RCC 7860 (cell line): Measurements from ENCODE around the gene ETV7.
A peak's percentile ranks its signal among the peaks of the same experiment; 100 is the strongest.

Source experiments
- DNase-seq: peaks from one replicate; pipeline ENCODE4 v3.0.0-alpha.2; 2015; ENCODE audit warnings: low spot score
- FAIRE-seq: peaks from 2 replicates; lab custom pipeline; 2012; peaks lifted over from hg19 to GRCh38; lab: Jason Lieb, UNC

The ETV7 gene

DNA sequence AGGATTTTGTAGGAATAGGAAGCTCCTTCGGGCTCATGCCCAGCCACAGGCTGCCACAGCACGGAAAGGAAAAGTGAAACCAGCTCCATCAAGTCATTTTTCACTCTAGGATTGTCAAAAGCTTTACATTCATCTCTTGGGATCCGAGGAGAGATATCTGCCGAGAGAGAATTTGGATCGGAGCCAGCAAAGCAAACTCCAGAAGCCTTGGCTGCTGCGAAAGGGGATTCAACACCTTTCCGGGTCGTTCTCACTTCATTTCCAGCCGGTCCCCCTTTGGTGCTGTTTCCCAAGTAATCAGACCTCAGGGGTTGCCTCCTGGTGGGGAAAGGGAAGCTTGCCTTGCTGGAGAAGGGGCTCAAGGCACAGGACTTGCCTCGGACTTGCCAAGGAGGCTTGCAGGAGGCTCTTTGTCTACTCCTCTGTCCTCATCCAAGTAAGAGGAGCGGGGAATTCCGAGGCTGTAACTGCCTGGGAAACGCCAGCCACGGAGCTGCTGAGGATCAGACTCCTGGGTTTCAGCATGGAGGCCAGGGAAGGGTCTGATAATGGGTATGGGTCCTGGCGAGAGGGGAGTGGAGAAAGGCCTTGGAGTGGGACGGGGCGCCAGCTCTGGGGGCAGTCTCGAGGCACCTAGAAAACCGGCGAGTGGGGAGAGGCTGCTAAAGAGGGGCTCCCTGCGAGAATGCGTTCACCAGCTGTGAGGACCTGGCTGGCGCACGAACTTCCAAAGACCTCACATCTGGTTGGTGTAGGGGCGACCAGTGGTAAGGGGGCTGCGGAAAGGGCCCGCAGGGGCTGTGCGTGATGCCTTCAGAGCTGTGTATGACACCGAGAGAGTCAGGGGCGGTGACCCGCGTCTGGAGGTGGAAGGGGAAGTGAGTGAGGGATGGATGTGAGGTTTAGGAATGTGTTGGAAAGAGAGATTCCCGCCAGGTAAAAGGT is 702 bp downstream of the ETV7 start:
- DNase-seq (peak; percentile 54), FAIRE-seq (no peak)

DNA sequence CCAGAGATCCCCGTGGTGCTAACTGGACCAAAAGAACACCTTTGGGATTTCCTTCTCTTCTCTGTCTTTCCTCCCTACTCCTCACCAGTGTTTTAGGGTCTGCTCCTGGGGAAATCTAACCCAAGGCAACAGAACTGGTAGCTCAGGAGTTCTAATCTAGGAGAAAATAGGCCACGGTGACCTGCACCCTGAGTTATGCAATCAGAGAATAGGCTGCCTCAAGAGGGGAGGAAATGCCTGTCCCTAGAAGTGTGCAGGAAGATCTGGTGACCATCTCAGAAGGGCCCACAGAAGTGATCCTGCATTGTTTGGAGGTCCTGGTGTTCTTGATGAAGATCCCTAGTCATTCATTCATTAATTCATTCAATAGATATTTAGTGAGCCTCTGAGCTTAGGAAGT is 3.4 kb downstream of the ETV7 start:
- DNase-seq (no peak), FAIRE-seq (no peak)

DNA sequence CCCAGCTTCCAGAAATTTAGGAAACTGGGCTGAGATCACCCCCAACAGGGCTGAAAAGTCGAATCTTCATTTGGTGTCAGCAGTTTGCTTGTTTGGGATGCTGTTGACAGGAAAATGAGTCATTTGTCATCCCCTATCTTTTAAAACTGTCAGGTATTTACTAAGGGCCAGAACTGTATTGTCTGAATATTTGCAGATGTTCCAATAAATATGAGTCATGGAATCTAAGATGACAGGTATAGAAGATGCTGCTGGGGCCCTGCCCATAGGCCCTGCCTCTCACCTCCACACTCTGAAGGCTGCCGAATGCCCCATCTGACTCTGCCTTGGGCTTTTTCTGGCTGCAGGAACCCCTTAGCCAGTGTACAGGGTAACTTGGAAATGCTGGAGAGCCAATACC is 3.9 kb downstream of the ETV7 start:
- FAIRE-seq = no peak
- DNase-seq = no peak

DNA sequence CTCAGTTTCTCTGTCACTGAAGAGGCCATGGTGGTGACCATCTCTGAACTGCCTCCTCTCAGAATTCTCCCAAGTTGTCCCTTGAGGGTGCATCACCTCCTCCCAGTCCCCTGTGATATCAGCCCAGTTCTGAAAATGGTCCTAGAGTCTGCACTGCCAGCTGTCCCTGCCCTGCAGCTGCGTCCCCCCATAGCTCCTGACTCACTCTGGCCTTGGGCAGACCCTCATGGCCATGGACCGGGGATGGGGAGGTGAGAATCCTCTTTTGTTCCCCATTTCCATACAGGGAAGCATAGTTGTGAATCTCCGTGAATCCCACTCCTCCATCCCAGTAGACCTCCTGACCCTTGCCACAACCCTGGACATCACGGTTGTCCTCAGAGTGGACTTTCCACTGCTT is 4.5 kb downstream of the ETV7 start:
- no peak for DNase-seq
- FAIRE-seq = no peak

DNA sequence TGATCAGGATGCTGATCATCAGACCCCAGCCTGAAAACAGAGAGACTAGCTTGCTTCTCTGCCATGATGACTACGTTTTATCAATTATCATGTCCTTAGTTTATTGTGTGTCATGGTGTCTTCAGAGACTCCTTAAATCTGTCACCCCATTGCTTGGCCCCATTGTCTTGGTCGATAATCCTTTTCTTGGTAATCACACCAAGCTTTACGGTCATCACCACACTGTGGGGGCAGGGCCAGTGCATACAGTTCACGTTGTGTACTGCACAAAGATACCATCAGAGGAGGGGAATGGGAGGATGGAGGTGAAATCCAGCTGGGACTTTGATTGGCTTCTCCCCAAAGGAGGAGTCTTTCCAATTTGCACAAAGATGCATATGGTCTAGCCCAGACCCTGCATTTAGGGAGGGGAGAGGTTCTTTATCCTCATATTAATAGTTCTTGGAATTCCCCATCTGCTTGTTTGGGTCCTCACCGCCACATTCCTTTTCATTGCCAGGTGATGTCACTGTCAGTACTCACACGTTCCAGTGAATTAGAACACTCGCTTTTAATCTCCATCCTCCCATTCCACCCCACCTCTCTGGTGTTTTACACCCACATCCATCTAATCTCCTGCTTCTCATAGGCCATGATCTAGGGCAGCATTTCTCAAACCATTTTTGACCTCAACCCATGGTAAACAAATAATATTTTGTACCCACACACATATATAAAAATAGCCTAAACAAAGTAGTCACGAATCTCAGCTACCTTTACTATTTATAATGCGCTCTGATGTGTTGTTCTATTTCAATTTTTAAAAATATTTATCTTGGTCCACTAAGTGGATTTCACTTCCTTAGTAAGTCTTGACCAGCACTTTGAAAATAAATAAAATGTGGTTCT is 5.7 kb downstream of the ETV7 start:
- no peak for DNase-seq
- FAIRE-seq = no peak

DNA sequence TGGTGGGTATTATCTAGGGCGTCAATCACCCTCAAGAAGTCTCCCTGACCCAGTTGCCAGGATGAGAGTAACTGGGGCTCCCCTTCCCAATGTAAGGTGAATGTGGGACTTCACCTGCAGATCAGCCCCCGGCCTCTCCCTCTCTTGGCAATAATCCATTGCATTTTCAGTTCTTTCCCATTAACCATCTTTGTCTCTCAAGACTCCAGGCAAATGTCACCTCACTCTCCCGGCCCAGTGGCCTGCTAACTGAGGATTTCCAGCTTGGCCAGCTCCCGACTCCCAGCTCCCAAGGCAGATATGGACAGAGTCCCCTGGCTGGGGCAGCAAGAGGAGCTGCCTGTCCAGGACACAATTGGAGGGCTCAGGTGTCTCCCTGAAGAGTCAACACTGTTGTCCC is 7.3 kb downstream of the ETV7 start:
- DNase-seq = no peak
- FAIRE-seq = no peak

DNA sequence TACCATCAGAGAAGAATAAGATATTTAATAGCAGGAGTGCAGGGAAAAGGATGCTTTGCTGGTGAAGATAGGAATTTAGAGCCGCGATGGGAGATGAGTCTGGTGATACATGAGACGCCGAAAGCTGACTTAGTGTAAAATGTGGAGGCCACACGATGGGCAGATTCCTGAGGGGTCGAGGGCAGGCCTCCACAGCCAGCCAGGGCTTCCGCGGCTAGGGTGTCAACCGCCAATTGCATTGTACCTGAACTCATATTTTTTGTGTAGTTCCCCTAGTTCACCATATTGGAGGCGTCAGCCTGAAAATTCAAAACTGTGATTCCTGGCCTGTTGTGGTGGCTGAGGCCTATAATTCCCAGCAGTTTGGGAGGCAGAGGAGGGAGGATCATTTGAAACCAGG is 8.5 kb downstream of the ETV7 start:
- no peak for DNase-seq
- FAIRE-seq = no peak

DNA sequence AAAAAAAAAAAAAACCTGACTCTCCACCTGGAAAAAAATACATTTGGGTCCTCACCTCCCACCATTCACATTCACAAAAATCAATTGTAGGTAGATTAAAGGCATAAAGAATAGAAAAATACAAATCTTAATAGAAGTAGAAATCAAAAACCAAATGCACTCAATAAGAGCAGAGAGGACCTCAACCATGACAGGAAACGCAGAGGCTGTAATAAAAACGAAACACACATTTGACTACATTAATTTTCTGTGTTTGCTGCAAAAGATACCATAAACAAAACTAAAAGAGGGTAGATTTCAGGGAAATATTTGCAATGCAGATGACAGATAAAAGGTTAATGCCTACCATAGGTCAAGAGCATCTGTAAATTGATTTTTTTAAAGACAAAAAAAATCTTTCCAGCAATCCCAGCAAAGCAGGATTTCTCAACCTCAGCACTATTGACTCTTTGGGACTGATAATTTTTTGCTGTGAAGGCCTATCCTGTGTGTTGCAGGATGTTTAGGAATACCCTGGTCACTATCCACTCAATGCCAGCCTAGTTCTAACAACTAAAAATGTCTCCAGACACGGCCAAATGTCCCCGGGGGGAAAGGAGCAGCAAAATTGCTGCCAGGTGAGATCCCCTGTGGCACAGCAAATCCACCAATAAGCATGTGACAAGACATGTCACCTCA is 9.1 kb downstream of the ETV7 start:
- FAIRE-seq (no peak), DNase-seq (no peak)

DNA sequence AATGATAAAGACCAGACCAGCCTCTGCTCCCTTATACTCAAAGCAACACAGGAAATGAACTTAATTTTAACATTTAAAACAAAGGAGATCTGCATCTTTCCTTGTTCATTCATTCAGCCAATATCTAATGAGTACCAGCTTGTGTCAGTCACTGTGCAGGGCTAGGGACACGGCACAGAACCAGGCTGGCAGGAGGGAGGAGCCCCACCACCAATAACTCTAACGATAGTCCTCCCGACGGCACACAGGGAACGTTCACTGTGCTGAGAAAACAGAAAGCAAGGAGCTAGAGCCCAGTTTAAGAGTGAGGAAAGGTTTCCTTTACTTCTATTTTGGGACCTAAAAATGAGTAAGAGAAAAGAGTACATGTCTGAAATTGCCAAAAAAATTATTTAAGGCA is 9.9 kb downstream of the ETV7 start:
- DNase-seq (no peak), FAIRE-seq (no peak)

DNA sequence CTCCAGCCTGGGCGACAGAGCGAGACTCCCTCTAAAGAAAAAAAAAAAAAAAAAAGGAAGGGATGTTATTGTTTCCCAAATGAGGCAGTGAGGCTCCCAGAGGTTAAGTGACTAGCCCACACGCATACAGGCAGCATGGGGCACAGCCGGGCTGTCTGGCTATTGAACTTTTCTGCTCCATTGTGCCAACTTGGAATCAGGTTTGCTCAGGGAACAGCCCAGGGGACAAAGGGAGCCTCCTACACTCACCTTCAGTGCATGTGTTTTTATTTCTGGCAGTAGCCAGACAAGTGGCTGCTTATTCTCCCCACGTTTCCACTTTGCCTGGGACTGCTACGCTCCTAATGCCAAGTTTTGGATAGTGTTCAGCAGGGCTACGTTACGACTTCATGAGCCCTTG is 10.7 kb downstream of the ETV7 start:
- no peak for FAIRE-seq
- DNase-seq = no peak

DNA sequence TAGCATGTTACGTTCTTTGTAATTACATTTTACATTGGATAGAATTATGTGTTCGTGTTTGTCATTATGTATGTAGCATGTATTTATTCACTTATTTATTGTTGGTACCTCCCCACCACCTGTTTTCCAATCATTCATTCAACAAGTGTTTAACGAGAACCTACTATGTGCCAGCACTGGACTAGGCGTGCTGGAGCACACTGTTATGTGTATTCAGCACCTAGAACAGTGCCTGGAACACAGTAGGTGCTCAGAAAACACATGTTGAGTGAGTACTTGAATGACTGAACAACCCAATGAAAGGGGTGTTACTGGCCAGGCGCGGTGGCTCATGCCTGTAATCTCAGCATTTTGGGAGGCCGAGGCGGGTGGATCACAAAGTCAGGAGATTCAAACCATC is 11.3 kb downstream of the ETV7 start:
- DNase-seq = no peak
- no peak for FAIRE-seq

DNA sequence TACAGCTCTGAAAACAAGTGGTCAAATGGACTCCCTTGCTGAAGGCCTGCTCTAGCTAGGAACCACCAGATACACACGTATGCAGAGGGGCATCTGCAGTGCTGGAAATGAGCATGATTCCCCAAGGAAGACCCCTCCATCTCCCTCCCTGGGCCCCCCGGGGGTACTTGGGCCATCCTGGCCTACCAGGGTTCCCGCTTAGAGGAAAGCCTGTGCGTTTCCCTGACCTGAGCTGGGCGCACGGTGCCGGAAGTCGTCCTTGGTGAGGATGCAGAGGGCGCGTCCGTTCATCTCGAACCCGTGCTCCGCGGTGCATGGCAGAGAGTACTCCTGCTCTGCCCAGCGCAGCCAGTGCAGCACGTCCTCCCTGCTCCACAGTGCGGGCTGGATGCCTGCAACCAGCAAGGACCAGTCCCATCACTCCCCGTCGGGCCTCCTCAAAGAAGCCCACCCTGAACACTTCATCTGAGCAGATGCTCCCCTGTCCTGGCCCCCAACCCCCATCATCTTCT is 11.8 kb downstream of the ETV7 start:
- no peak for DNase-seq
- FAIRE-seq = no peak

DNA sequence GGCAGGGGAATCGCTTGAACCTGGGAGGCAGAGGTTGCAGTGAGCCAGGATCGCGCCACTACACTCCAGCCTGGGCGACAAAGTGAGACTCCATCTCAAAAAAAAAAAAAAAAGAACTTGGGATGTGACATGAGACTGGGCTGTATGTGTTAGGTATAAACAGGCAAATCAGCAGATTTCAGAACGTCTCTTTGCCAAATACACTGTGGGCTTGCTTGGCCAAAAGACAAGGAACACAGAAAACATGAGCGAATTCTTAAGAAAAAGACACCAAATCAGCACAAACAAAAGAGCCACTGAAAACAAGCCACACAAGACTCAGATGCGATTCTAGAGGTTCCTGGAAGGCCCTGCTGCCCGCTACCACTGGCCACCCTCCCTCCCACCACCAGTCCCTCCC is 12.5 kb downstream of the ETV7 start:
- FAIRE-seq = no peak
- DNase-seq = no peak

DNA sequence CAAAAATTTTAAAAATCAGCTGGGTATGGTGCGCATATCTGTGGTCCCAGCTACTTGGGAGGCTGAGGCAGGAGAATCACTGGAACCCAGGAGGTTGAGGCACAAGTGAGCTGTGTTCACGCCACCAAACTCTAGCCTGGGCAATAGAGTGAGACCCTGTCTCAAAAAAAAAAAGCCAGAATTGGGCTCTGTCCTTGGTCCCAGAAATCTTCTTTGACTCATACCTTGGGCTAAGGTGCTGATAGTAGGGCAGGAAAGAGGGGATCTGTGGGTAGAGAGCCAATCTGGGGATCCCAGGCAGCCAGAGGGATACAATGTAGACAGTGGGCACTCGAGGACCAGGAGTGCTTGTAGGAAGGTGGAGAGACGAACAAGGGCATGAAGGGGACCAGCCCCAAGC is 13.3 kb downstream of the ETV7 start:
- no peak for FAIRE-seq
- no peak for DNase-seq

DNA sequence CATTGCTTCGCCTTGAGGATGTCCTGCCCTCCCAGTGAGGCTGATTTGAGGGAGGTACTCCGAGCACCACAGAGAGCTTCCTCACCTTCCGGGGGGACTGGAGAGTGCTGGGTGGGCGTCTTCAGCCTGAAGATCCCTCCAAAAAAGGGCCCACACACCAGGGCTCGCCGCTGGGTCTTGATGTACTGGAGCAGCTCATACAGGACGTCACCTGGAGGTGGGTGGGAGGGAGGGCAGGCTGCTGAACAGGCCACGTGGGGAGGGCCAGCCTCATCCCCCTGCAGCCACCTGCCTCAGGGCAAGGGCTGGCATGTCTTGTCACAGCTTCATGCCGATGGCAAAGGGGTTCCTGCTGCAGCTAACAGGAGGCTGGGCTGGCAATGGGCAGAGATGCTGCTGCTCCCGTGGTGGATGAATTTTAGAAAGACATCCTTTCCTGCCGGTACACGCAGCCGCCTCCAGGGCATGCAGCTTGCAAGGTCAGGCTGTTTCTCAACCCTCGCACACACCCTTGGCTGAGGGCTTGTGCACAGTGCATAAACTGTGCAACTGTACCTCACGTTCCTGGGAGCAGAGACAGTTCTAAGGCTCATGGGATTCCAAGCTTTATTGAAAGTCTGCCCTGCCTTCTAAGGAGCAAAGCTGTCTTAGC is 14.0 kb downstream of the ETV7 start:
- no peak for DNase-seq
- FAIRE-seq = no peak

DNA sequence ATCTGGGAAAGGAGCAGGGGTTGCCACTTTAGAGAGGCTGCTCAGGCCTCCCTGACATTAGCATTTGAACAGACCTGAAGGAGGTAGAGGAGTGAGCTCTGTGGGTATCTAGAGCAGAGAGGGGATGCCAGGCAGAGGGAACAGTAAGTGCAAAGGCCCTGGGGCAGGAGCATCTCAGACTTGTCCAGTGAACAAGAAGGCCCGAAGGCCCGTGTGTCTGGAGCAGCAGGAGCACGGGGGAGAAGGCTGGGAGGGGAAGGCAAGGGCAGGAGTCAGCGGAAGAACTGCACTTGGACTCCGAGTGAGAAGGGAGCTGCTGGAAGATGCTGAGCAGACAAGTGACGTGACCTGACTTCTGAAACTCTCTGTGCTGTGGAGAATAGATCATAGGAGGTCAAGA is 15.4 kb downstream of the ETV7 start:
- DNase-seq = no peak
- FAIRE-seq = no peak

DNA sequence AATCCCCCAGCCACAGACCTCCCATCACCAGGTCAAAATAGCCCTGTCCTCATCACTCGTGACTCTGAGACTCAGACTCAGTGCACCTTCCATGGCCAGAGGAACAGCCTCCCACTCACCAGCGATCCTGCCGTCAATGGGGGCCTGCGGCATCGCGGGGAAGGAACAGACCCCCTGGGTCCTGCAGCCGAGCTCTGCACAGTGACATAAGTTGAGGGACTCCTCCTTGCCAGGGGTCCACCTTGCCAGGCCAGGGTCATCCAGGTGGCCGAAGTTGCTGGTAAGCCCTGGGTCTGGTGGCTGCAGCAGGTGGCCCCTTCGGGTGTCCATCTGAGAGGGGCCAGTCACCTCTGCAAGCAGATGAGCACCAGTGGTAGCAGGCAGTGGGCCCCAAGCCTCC is 16.3 kb downstream of the ETV7 start:
- FAIRE-seq (no peak), DNase-seq (no peak)

DNA sequence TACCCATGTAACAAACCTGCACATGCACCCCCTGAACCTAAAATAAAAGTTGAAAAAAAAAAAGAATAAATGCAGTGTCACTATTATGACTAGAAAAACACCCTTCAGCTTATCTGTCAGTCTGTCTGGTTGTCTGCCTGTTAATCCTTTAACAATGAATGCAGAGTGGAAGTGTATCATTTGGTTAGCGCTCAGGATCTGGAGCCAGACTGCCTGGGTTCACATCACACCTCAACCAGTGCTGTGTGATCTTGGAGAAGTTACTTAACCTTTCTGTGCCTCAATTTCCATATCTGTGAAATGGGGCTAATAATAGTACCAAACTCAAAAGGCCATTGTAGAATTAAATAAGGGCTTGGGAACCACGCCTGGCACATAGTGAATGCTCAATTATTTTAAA is 16.8 kb downstream of the ETV7 start:
- no peak for FAIRE-seq
- DNase-seq = no peak

DNA sequence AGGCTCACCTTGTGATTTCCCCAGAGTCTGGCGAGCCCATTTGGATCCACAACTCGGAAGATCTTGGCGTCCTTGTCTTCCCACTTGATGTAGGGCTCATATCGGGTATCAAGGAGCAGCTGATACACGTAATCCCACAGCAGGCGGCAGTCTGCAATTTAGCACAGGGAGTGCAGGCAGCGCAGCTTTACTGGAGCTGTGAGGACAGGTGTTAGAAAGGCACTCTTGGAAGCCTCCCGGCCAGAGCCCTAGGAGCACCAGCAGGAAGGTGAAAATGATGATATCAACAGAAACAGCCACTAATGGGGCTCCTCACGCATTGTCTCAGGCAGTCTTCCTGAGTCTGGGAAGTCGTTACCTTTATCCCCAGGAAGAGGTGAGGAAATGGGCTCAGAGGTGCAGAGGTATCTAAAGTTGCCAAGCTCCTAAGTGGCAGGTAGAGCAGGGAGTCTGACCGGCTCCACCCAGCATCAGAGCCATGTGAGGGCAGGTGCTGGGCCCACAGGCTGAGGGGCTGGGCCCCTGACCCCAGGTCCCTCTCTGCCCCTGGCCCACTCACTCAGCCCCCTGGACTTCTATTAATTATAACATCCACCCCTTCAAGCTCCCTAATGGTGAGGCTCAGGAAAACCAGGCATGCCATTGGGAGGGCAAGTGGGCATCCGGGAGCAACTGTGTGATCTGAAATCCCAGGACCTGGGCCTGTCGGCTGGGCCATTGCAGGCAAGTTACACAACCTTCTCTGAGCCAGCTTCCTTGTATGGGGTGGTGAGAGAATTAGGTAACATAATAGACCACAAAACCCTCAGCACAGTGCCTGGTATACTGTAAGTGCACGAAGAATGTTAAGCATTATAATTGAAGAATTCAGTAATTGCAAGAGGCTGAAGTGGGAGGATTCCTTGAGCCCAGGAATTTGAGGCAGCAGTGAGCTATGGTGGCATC is 18.3 kb downstream of the ETV7 start:
- no peak for FAIRE-seq
- DNase-seq = peak; percentile 85

DNA sequence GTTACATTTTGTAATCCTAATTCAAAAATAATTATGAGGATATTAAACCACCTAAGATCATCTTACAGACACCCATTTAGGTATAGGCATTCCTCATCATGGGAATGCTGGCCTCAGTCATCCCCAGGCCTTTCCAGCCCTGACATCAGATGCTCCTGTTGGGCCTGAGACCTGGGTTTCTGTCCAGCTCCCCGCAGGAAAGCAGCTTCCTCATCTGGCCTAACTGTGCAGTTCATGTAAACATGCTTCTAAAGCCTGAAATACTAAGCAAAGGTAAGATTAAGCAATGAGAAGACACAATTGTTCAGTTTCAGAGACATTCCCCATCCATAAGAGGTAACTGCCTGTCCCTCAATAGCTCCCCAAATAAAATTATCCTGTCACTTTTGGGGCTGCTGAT is 19.0 kb downstream of the ETV7 start:
- FAIRE-seq (no peak), DNase-seq (no peak)
